Bone marrow (tissue), 2 donors: ENCODE results near the gene HLA-F.

Experiments used
- DNase-seq, 2 donors: peaks; one replicate each; lab custom pipeline; 2025; lab: John Stamatoyannopoulos, UW

The HLA-F gene

DNA sequence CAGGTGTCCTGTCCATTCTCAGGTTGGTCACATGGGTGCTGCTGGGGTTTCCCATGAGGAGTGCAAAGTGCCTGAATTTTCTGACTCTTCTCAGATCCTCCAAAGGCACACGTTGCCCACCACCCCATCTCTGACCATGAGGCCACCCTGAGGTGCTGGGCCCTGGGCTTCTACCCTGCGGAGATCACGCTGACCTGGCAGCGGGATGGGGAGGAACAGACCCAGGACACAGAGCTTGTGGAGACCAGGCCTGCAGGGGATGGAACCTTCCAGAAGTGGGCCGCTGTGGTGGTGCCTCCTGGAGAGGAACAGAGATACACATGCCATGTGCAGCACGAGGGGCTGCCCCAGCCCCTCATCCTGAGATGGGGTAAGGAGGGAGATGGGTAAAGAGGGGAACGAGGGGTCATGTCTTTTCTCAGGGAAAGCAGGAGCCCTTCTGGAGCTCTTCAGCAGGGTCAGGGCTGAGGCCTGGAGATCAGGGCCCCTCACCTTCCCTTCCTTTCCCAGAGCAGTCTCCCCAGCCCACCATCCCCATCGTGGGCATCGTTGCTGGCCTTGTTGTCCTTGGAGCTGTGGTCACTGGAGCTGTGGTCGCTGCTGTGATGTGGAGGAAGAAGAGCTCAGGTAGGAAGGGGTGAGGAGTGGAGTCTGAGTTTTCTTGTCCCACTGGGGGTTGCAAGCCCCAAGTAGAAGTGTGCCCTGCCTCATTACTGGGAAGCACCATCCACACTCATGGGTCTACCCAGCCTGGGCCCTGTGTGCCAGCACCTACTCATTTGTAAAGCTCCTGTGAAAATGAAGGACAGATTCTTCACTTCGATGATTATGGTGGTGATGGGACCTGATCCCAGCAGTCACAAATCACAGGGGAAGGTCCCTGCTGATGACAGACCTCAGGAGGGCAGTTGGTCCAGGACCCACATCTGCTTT, 2.0 kb downstream of the HLA-F start:
- no peak for DNase-seq

DNA sequence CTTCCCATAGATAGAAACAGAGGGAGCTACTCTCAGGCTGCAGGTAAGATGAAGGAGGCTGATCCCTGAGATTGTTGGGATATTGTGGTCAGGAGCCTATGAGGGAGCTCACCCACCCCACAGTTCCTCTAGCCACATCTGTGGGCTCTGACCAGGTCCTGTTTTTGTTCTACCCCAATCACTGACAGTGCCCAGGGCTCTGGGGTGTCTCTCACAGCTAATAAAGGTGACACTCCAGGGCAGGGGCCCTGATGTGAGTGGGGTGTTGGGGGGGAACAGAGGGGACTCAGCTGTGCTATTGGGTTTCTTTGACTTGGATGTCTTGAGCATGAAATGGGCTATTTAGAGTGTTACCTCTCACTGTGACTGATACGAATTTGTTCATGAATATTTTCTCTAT, 2.8 kb downstream of the HLA-F start:
- DNase-seq: no peak

DNA sequence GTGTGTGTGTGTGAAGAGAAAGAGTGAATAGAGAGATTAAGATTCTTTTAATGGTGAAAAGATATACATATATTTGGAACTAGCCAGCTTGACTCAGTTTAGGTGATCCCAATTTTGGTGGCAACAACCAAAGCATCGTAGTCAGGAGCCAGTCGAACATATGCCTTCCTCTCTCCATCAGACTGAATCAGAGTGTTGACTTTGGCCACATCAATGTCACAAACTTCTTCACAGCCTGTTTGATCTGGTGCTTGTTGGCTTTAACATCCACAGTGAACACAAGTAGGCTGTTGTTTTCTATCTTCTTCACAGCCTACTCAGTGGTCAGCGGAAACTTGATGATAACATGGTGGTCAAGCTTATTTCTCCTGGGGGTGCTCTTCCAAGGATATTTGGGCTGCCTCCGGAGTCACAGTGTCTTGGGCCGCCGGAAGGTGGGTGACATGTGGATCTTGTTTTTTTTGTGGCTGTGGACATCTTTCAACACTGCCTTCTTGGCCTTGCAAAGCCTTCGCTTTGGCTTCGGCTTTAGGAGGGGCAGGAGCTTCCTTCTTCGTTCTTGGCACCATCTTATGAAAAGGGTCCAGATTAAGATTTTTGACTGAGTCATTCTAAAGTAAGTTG, 3.4 kb downstream of the HLA-F start:
- DNase-seq: no peak

DNA sequence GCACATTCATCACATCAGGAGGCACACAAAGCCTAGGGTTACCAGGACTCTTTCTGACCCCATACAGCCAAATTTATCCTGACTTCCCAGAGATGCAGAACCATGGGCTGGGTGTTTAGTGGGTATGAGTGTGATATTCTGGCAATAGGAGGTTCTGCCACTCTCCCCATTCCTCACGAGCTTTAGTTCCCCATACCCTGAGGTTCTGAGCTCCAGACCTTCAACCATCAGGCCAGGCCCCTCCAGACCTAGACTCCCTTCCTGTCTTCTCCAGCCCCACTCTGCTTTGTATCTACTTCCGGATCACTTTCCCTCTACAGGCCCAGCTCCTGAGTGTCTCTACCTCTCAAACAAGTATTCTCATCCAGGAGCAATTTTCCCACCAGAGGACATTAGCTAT, 4.4 kb downstream of the HLA-F start:
- no peak for DNase-seq

DNA sequence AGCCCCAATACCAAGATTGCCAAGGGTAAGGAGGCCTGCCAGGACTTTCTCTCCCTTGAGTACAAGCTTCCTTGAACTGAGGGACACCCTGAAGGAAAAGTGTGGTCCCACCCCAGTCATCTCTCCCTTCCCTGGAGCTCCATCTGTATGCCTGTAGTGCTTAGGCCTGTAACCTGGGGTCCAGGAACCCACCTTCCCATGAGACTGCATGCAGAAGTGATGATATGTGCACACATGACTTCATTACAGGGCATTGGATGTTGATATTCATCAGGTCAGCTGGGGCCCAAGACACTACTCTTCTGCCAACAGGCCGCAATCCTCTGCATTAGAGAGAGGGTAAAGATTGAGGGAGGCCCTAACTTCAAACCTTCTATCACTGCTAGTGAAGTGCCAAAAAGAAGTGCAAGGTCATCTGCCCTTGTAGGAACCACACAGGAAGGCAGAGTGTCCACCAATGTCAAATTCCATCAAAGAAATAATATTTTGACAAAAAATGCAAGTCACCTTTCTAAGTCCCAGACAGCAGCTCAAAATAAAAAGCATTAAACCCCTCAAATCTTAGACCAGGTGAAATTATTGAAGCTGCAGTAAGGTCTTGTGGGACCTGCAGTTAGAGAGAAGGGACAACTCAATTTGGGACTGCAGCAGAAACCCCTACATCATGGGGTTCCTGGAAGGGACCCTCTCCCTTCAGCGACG, 5.1 kb downstream of the HLA-F start:
- no peak for DNase-seq

DNA sequence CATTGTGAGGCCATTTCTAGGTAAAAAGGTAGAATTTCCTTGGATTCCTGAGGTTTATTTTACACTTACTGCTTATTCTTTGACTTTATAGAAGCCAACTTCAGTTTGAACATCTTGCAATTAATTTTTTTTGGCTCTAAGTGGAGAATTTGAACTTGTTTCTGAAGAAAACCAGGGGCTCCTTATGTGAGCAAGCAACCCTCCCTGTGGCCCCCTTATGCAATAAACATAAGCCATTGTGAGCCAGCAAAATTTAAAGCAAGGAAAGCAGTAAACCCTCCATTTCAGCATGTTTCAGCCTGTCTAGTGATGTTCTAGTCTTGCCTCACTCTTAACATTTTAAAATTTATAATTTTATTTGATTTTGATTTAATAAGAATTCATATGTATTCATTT, 5.6 kb downstream of the HLA-F start:
- no peak for DNase-seq

DNA sequence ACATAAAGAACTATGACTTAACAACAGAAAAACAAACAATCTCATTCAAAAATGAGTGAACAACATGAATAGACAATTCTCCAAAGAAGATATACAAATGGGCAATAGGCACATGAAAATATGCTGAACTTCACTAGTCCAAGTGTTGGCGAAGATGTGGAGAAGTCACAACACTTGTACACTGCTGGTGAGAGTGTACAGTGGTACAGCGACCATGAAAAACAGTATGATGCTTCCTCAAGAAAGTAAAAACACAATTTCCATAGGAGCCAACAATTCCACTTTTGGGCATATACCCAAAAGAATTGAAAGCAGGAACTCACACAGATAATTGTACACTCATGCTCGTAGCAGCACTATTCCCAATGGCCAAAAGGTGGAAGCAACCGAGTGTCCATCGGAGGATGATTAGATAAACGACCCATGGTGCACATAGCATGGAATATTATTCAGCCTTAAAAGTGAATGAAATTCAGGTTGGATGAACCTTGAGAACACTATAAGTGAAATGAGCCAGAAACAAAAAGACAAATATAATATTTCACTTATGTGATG, 6.6 kb downstream of the HLA-F start:
- DNase-seq: no peak

DNA sequence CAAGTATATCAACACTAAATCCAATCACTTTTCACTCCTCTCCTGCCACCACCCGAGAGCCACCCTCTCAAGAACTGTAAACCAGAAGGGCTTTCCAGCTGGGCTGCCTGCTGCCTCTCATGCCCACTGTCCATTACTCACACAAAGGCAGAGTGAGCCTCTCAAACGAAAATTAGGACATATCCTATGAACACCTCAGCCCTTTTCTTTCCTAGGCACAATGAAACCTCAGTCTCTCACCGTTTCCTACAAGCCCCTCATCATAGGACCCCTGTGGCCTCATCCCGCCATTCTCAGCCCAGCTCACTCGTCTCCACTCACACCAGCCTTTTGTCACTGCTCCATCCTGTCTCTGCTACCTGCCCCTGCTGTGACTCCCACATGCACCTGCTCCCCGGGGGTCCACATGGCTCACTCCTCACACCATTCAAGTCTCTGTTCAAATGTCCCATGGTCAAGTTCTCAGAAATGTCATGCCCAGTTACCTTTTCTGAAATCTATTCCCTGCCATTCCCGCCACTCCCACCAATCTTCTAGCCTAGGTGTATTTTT, 7.4 kb downstream of the HLA-F start:
- DNase-seq: no peak

DNA sequence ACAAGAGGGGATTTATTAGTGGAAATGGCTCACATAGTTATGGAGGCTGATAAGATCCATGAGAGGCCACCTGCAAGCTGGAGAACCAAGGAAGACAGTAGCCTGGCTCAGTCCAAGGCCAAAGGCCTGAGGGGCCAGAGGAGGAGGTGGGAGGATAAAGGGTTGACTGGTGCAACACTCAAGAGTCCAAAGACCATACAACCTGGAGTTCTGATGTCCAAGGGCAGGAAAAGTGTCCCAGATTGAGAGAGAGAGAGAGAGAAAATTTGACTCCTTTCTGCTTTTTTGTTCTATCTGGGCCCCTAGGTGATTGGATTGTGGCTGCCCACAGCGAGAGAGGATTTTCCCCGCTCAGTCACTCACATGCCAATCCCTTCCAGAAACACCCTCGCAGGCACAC, 8.0 kb downstream of the HLA-F start:
- no peak for DNase-seq

DNA sequence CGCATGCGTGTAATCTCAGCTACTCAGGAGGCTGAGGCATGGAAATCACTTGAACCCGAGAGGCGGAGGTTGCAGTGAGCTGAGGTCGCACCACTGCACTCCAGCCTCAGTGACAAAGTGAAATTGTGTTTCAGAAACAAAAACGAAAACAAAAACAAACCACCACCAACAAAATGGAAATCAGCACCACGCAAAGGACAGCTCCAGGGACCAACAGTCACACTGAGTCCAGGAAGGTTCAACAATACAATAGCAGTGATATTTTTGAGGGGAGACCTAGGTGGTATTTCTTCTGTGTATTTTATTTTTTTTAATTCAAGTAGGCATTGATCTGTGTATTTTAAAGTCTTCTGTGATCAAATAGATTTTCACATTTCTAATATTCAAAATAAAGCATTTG, 9.8 kb downstream of the HLA-F start:
- no peak for DNase-seq

DNA sequence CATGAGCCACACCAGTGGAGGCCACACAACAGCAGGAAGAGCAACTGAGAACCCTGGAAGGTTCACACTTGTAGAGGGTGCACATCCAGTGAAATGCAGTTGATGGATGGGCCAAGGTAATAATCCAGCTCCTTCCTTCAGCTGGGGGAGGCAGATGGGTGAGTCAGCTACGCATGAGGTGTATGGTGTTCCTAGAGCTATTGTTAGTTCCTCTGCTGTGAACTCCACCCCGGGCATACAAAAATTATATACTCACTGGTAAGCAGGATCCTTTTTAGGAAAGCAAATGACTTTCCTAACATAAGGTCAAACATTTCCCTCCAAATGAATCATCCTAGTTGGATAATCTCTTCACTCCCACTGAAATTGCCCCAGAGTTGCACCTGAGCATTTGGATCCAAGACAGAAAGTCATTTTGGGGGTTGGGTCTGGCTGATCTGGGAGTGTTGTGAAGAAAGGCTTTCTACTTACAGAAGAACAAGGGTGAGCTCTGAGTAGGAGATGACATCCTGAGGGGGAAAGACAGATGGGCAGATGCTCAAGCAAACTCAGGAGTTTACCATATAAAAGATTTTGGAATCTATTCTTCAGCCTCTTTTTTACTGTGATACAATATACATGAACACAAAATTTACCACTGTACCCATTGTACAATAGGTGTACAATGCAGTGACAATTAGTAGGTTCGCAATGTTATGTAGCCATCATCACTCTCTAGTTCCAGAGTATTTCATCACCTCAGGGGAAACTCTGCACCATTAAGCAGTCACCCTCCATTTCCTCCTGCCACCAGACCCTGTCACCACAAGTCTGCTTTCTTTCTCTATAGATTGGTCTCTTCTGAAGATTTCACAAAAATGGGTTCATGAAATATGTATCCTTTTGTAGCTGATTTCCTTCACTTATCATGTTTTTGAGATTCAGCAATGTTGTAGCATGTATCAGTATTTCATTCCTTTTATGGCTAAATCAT, 11.1 kb downstream of the HLA-F start:
- DNase-seq: peak in 1 of 2 donors; percentile 23

DNA sequence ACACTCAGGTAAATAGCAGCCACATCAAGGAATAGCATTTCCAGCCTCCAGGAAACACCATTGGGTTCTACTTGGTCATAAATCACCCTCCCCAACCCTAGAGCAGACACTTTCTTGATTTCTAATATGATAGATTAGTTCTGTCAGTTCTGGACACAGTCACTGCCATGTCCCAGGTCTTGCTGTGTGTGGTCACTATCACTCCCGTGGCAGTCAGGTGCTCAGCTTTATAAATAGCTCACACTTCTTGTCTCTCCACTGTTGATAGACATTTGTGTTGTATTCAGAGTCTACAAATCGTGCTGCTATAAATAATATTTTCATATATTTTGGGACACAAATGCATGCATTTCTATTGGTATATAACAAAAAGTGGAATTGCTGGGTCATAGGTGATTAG, 13.3 kb downstream of the HLA-F start:
- DNase-seq: no peak

DNA sequence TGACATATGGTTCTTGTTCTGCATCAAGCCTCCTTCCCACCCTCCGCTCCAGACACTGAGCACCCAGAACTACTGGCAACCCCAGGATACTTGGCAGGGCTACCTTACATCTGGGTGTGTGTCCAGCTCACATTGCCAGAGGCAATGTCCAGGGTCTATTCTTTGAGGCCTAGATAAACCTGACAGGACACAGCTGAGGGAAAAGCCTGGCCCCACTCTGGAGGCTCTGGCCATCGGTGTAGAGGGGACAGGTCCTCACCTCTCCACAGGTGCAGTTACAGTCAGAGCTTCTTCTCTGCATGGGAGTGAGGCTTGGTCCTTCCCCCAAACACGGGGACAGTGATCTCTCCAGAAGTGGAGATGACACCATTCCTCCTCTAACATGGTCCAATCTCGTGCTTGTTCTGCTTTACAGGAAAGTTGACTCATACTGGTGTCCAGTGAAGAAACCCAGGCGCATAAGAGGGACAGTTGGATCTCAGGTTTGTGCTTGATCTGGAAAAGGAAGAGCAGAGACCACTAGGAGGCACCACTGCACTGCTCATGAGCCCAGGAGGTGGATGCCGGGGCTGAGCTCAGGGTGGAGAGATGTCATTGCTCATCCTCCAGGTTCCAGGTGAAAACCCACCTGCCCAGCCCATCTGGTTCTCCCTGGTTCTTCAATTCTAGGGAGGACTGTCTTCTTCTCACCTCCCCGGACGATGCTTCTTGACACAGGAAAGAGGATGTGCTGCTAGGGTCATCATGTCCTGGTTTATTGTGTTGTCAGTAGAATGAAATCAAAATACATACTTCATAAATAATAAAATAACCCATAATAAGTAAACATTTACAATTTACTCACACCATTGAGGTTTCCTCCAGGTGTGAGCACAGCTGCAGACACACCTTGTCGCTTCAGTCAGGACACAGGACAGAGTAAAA, 14.7 kb downstream of the HLA-F start:
- DNase-seq: peak; percentile 10 to 41

DNA sequence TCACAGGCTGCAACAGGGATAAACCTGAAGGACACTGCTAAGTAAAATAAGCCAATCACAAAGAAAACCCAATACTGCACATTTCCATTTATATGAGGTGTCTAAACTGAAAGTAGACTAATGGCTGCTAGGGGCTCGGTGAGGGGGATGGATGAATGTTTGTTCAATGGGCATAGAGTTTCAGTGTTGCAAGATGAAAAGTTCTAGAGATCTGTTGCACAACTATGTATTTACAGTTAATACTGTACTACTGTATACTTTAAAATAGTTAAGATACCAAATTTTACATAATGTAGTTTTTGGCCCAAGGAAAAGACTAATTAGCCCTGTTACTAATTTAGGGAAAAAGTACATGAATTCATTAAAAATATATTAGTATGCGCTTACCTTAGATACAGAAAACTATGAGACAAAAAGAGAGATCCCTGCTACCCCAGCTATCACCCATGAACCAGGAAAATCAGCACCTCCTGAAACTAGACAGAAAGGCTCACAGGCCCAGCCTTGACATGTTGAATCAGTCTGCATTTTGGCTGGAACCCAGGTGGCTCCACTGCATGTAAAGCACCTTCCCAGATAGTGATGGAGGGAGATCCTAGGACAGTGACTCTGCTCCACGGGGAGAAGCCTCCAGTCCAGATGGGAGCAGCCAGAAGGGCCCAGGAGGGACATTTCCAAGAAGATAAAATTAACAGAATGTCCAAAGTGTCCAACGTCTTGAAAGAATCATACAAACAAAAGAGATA, 16.1 kb downstream of the HLA-F start:
- DNase-seq: no peak

DNA sequence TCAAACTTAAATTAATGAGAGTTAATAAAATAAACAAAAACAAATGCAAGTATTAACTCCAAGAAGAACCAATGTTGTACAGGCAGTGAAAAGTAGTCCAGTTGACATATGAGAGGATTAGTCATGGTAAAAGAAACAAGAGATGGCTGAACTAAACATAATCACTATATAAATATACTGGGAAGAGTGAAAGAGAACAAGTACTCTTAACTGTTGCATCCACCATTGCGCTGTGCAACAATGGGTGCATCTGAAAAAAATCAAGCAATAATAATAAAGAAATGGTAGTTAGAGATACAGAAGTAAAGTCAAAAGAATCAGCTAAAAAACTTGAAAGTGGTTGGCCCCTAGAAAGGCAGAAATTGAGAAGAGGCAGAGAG, 16.6 kb downstream of the HLA-F start:
- DNase-seq: no peak

DNA sequence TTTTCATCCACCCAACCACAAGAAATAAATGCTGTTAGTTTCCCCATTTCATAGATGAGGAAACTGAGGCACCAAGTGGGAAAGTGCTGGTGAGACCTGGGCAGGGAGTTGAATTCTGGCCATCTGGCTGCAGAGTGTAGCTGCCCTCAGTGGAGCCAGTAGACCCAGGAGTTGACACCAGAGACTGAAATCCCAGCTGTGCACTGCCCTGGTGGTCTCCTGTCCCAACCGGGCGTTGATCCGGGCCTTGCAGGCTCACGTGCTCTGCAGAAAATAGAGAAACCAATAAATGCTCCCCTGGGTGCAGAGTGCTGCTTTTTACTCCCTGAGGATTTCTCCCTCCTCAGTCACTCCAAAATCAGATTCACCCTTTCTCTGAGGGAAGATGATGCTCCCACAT, 18.4 kb downstream of the HLA-F start:
- no peak for DNase-seq

DNA sequence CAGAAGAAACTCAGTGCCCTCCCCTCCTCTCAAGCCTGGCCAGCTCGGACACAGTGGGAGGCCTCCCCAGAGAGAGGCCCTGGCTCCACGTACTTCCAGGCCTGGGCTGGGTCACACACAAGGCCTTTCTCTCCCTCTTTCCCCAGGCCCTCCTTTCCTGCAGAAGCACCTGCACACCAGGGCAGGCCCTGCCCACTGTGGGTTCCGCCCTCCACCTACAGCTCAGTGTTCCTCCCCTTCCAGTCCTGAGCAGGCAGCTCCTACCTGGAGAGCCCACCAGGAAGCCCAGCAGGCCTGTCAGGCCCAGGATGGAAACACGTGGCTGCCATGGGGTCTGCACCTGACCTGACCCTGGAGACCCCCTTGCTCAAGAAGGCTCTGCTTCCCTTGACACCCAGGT, 18.9 kb downstream of the HLA-F start:
- DNase-seq: no peak

DNA sequence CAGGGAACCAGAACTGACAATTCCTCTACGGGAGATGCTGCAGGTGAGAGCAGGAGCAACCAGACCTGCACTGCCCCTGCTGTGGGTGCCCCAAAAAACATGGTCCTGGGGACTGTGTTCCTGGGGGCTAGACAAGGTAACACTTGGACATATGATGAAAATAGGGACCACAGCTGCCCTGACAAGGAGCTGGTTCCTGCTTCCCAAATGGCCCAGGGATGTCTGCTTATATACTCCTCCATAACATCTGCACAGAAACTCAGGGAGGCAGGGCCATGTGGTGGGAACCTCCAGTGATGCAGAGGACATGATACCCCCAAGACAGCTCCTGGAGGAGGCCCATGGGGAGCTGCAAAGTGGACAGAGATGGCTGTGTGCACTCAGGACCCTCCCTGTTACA, 19.8 kb downstream of the HLA-F start:
- no peak for DNase-seq

DNA sequence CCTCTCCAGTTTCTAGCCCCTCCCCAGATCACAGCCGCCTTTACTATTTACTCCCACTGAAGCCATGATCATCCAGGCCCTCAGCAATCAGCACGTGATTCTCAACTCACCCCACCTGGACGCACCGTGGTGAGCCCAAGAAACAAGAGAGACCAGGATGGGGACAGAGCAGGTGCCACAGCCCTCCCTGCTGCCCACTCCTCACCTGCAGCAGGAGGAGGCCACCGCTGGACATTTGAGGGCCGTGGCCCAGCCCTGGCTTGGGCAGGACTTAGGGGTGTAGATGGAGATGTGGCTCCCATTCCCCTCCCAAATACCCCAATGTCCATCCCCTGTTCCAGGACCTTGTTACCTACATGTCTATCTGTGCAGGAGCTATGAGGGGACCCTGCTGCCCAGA, 20.3 kb downstream of the HLA-F start:
- no peak for DNase-seq
